Measurements from ENCODE around the gene NDUFS7. TPM values are rescaled to one million over a fixed set of nuclear protein-coding genes. Genes with fewer than 3 reads are reported as not detected.

The NDUFS7 gene
- total RNA-seq, 4 donors from 2014 or later = 108 to 217 (median 128) TPM

- intact Hi-C loops (cut with DNase I; ENCODE audit: low total_unique reads) = no loop called here
- no peak for DNase-seq (ENCODE audit: low spot score in 2 of 2)
- TF ChIP-seq, protein P1, sequence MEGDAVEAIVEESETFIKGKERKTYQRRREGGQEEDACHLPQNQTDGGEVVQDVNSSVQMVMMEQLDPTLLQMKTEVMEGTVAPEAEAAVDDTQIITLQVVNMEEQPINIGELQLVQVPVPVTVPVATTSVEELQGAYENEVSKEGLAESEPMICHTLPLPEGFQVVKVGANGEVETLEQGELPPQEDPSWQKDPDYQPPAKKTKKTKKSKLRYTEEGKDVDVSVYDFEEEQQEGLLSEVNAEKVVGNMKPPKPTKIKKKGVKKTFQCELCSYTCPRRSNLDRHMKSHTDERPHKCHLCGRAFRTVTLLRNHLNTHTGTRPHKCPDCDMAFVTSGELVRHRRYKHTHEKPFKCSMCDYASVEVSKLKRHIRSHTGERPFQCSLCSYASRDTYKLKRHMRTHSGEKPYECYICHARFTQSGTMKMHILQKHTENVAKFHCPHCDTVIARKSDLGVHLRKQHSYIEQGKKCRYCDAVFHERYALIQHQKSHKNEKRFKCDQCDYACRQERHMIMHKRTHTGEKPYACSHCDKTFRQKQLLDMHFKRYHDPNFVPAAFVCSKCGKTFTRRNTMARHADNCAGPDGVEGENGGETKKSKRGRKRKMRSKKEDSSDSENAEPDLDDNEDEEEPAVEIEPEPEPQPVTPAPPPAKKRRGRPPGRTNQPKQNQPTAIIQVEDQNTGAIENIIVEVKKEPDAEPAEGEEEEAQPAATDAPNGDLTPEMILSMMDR (IDR thresholded peaks at IDR 0.05) = no peak
- TF ChIP-seq POLR2A (IDR thresholded peaks at IDR 0.05) = no peak
- 65 to 85% methylated on average over 11 to 12 of the region's 12 CpGs for WGBS, 2 donors
- H3K4me3 ChIP-seq (ENCODE audit: low read depth, poor library complexity, severe bottlenecking) = no peak overlapping the region
Observed at GRCh38 chr19:1379961-1380489, 3.7 kb upstream of the NDUFS7 start.

GRCh38 chr19:1382250-1382649 is 1.5 kb upstream of the NDUFS7 start:
- WGBS, 2 donors = 84 to 85% methylated on average over 3 of the region's 3 CpGs
- no peak for DNase-seq (ENCODE audit: low spot score in 2 of 2)
- no peak for TF ChIP-seq POLR2A (IDR thresholded peaks at IDR 0.05)
- TF ChIP-seq, protein P1 (IDR thresholded peaks at IDR 0.05) = no peak
- H3K4me3 ChIP-seq (ENCODE audit: low read depth, poor library complexity, severe bottlenecking) = no peak overlapping the region
- intact Hi-C loops (cut with DNase I; ENCODE audit: low total_unique reads) = no loop called here

- 14 to 21% methylated on average over 9 of the region's 9 CpGs for WGBS, 2 donors
Observed at GRCh38 chr19:1383017-1383311, 743 bp upstream of the NDUFS7 start.

DNA sequence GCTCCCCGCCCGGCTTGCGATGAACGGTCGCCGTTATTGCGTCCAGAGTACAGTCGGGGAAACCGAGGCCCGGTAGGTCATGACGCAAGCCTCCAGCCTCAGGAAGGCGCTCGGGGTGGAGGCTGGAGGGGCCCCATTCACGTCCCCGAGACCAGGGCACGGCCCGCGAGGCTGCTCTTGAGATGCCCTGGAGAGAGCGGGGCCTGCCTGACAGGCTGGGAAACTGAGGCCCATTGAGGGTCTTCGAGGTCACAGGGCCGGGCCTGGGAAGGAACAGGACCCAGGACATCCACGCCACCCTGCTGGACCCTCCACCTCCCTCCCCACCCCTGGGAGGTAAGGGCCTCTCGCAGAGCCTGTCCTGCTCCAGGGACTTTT is 367 bp downstream of the NDUFS7 start:
- DNase-seq (ENCODE audit: low spot score in 2 of 2) = no peak
- WGBS, 2 donors = 0 to 2% methylated on average over 9 to 20 of the region's 23 CpGs
- no peak for TF ChIP-seq POLR2A (IDR thresholded peaks at IDR 0.05)
- TF ChIP-seq, protein P1 (IDR thresholded peaks at IDR 0.05) = no peak
- H3K4me3 ChIP-seq (ENCODE audit: low read depth, poor library complexity, severe bottlenecking) = peak overlapping the region; percentile 90
- intact Hi-C loops (cut with DNase I; ENCODE audit: low total_unique reads) = no loop called here

More at GRCh38 chr19:1383017-1383311, 743 bp upstream of the NDUFS7 start:
- TF ChIP-seq, protein P1 (IDR thresholded peaks at IDR 0.05) = no peak
- no peak for TF ChIP-seq POLR2A (IDR thresholded peaks at IDR 0.05)
- no peak for DNase-seq (ENCODE audit: low spot score in 2 of 2)
- no peak overlapping the region for H3K4me3 ChIP-seq (ENCODE audit: low read depth, poor library complexity, severe bottlenecking)
- intact Hi-C loops (cut with DNase I; ENCODE audit: low total_unique reads) = no loop called here

DNA sequence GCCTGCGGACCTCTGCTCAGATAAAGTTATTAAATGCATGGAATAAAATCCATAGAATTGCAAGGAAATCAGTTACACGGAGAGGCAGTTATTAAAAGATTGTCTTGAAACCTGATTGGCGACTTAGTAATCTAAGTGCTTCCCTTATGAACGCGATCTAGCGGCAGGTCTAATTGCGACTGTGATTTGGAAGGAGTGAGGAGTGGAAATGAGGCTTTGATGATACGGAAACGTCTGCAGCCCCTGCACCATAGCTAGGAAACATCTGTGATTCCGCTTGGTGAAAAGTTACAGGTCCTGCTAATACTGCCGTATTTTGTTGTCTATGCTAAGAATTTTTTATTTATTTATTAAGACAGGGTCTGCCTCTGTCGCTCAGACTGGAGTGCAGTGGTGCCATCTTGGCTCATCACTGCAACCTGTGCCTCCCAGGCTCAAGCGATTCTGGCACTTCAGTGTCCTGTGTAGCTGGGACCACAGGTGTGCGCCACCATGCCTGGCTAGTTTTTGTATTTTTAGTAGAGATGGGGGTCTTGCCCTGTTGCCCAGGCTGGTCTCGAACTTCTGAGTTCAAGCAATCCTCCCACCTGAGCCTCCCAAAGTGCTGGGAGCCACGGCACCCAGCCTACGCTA is 887 bp downstream of the NDUFS7 start:
- 29 to 30% methylated on average over 17 of the region's 17 CpGs for WGBS, 2 donors
- intact Hi-C loops (cut with DNase I; ENCODE audit: low total_unique reads) = no loop called here
- H3K4me3 ChIP-seq (ENCODE audit: low read depth, poor library complexity, severe bottlenecking) = peak overlapping the region; percentile 90
- TF ChIP-seq, protein P1 (IDR thresholded peaks at IDR 0.05) = no peak
- no peak for TF ChIP-seq POLR2A (IDR thresholded peaks at IDR 0.05)
- no peak for DNase-seq (ENCODE audit: low spot score in 2 of 2)

GRCh38 chr19:1385816-1386215 is 2.1 kb downstream of the NDUFS7 start:
- H3K4me3 ChIP-seq (ENCODE audit: low read depth, poor library complexity, severe bottlenecking) = no peak overlapping the region
- TF ChIP-seq POLR2A (IDR thresholded peaks at IDR 0.05) = no peak
- TF ChIP-seq, protein P1 (IDR thresholded peaks at IDR 0.05) = no peak
- WGBS, 2 donors = 89 to 100% methylated on average over 3 of the region's 3 CpGs
- DNase-seq (ENCODE audit: low spot score in 2 of 2) = no peak
- intact Hi-C loops (cut with DNase I; ENCODE audit: low total_unique reads) = no loop called here
